HepG2 (cell line): ENCODE data around the gene KRT3. TPM values are rescaled to one million over a fixed set of nuclear protein-coding genes. Genes with fewer than 3 reads are reported as not detected.

Experiments
- ATAC-seq: fragments of 200-7000 bp; cut with Tn5 transposase; 3 replicates; pipeline ENCODE4 v1.9.1; 2020; ENCODE audit warnings: mild to moderate bottlenecking, moderate library complexity
- BruUV-seq: library from RNA; stranded (reverse); fragments of 400-500 nt; replicated peaks from 2 replicates; lab custom pipeline; 2021; lab: Mats Ljungman, UMichigan
- CTCF ChIA-PET: fragments of 300-600 bp; formaldehyde crosslinking; extraction: SDS; loops from one replicate; lab custom pipeline; 2021; ENCODE audit warnings: low total read pairs, inconsistent platforms, low intra/inter-chr PET ratio; lab: Yijun Ruan, JAX
- POLR2A ChIA-PET: fragments of 350-600 bp; sonication (Branson Sonifier 250); formaldehyde crosslinking; loops from one replicate; lab custom pipeline; 2020; ENCODE audit warnings: antibody characterized with exemption, inconsistent platforms; lab: Yijun Ruan, JAX
- DNase-seq: peaks from one replicate; pipeline ENCODE4 v3.0.0-alpha.2; 2015; ENCODE audit warnings: low spot score
- FAIRE-seq: peaks from 3 replicates; lab custom pipeline; 2011; peaks lifted over from hg19 to GRCh38; lab: Jason Lieb, UNC
- H2AFZ ChIP-seq: one replicate; pipeline ENCODE4 v1.6.1; 2011; ENCODE audit warnings: low read length, inconsistent platforms
- H3K27ac ChIP-seq: fragments of 300-600 bp; 3 replicates; pipeline ENCODE4 v1.8.0; 2011; ENCODE audit warnings: mixed run types, mild to moderate bottlenecking, mixed read lengths, low read length, inconsistent platforms; ENCODE audit not compliant: insufficient read depth; ENCODE audit errors: extremely low read length
- H3K27me3 ChIP-seq, 2 experiments: fragments of 200-600 bp in 1 of 2; 2 replicates in 1 of 2; 3 replicates in 1 of 2; pipeline versions ENCODE4 v1.6.0 to v1.8.0; 2011; ENCODE audit warnings: low read length in 2 of 2, mild to moderate bottlenecking in 2 of 2, moderate library complexity in 2 of 2, inconsistent platforms in 1 of 2; ENCODE audit not compliant: insufficient read depth in 2 of 2, control insufficient read depth in 1 of 2
- H3K36me3 ChIP-seq, 2 experiments: fragments of 200-600 bp in 1 of 2; replicated peaks in 1 of 2; 2 replicates in 1 of 2; 3 replicates in 1 of 2; pipeline versions ENCODE4 v1.5.1 to v1.8.0; 2011; ENCODE audit warnings: low read length in 2 of 2, inconsistent platforms in 1 of 2; ENCODE audit not compliant: insufficient read depth in 2 of 2, control insufficient read depth in 1 of 2
- H3K4me1 ChIP-seq: 2 replicates; pipeline ENCODE4 v1.5.1; 2012; ENCODE audit warnings: low read length, inconsistent platforms; ENCODE audit not compliant: insufficient read depth
- H3K4me2 ChIP-seq: 2 replicates; pipeline ENCODE4 v1.6.0; 2011; ENCODE audit warnings: low read depth, low read length, inconsistent platforms
- H3K4me3 ChIP-seq, 3 experiments: fragments of 200-600 bp in 1 of 3; sonication (generic), shearing (Covaris generic) in 1 of 3; replicated peaks in 1 of 3; 2 replicates each; pipeline ENCODE4 v1.5.1; 2011 to 2016; ENCODE audit warnings: low read length in 3 of 3, inconsistent platforms in 2 of 3, low read depth in 2 of 3, mild to moderate bottlenecking in 2 of 3, control low read depth in 1 of 3, mixed read lengths in 1 of 3; ENCODE audit not compliant: insufficient read depth in 1 of 3
- H3K79me2 ChIP-seq: one replicate; pipeline ENCODE4 v1.6.1; 2011; ENCODE audit warnings: low read length, inconsistent platforms; ENCODE audit not compliant: insufficient read depth
- H3K9ac ChIP-seq: 2 replicates; pipeline ENCODE4 v1.6.0; 2011; ENCODE audit warnings: mild to moderate bottlenecking, low read depth, low read length, inconsistent platforms; ENCODE audit not compliant: insufficient read depth
- H3K9me3 ChIP-seq: 2 replicates; pipeline ENCODE4 v1.5.1; 2012; ENCODE audit warnings: mild to moderate bottlenecking, low read length
- H4K20me1 ChIP-seq: 2 replicates; pipeline ENCODE4 v1.6.0; 2011; ENCODE audit warnings: inconsistent platforms, mild to moderate bottlenecking, low read length, moderate library complexity; ENCODE audit not compliant: insufficient read depth
- DMTF1 ChIP-seq: sonication (generic); formaldehyde crosslinking; IDR thresholded peaks from 2 replicates; pipeline ENCODE4 v1.4.0; 2020; ENCODE audit warnings: mild to moderate bottlenecking, missing genetic modification reagents
- GTF3A ChIP-seq: sonication (generic); formaldehyde crosslinking; conservative IDR thresholded peaks from 2 replicates; pipeline ENCODE4 v1.4.0; 2020; ENCODE audit warnings: mild to moderate bottlenecking, missing genetic modification reagents
- HNRNPH1 ChIP-seq: fragments of 200-400 bp; formaldehyde crosslinking; optimal IDR thresholded peaks from 2 replicates; pipeline ENCODE3; 2017; ENCODE audit warnings: mild to moderate bottlenecking, low read depth, low read length
- KDM1A ChIP-seq: IDR thresholded peaks from 2 replicates; pipeline ENCODE4 v1.6.1; 2016; ENCODE audit warnings: missing compliant biosample characterization
- KLF13 ChIP-seq: sonication (generic); formaldehyde crosslinking; IDR thresholded peaks from 2 replicates; pipeline ENCODE4 v1.4.0; 2020; ENCODE audit warnings: mild to moderate bottlenecking, missing genetic modification reagents
- MIER3 ChIP-seq: IDR thresholded peaks from 2 replicates; pipeline ENCODE4 v1.6.1; 2016; ENCODE audit warnings: missing compliant biosample characterization, borderline replicate concordance
- REPIN1 ChIP-seq: sonication (generic); formaldehyde crosslinking; IDR thresholded peaks from 2 replicates; pipeline ENCODE4 v1.8.0; 2022; ENCODE audit warnings: missing genetic modification reagents, low read depth, mild to moderate bottlenecking, borderline replicate concordance
- RORA ChIP-seq: sonication (generic); formaldehyde crosslinking; IDR thresholded peaks from 2 replicates; pipeline ENCODE4 v1.5.0; 2020; ENCODE audit warnings: mild to moderate bottlenecking, missing genetic modification reagents, moderate library complexity
- SMAD1 ChIP-seq: sonication (generic); formaldehyde crosslinking; IDR thresholded peaks from 2 replicates; pipeline ENCODE4 v1.4.0; 2020; ENCODE audit warnings: missing genetic modification reagents, low read depth, mild to moderate bottlenecking, borderline replicate concordance
- SP1 ChIP-seq, 2 experiments: fragments of 450-650 bp in 1 of 2; sonication (generic) in 1 of 2; formaldehyde crosslinking in 1 of 2; IDR thresholded peaks; 2 replicates each; pipeline versions ENCODE4 v1.4.0 to v1.6.1; 2016 to 2020; ENCODE audit warnings: missing genetic modification reagents in 1 of 2
- TIGD3 ChIP-seq: sonication (generic); formaldehyde crosslinking; IDR thresholded peaks from 2 replicates; pipeline ENCODE4 v1.5.1; 2020; ENCODE audit warnings: mild to moderate bottlenecking, missing genetic modification reagents, borderline replicate concordance
- ZNF333 ChIP-seq: sonication (generic); formaldehyde crosslinking; IDR thresholded peaks from 2 replicates; pipeline ENCODE4 v1.4.0; 2020; ENCODE audit warnings: mild to moderate bottlenecking, missing genetic modification reagents, borderline replicate concordance
- ZNF563 ChIP-seq: sonication (generic); formaldehyde crosslinking; IDR thresholded peaks from 2 replicates; pipeline ENCODE4 v1.8.0; 2022; ENCODE audit warnings: mild to moderate bottlenecking, moderate library complexity, missing genetic modification reagents
- ZNF704 ChIP-seq: sonication (generic); formaldehyde crosslinking; IDR thresholded peaks from 2 replicates; pipeline ENCODE4 v1.8.1; 2023; ENCODE audit warnings: mild to moderate bottlenecking, inconsistent platforms, moderate library complexity, missing genetic modification reagents, borderline replicate concordance
- ZNF770 ChIP-seq: sonication (generic); formaldehyde crosslinking; IDR thresholded peaks from 2 replicates; pipeline ENCODE4 v1.5.0; 2020; ENCODE audit warnings: mild to moderate bottlenecking, missing genetic modification reagents
- ZNF775 ChIP-seq: sonication (generic); formaldehyde crosslinking; IDR thresholded peaks from 2 replicates; pipeline ENCODE4 v1.4.0; 2020; ENCODE audit warnings: missing genetic modification reagents, mild to moderate bottlenecking, moderate library complexity, borderline replicate concordance
- WGBS: methylation state at CpG from one replicate; pipeline ENCODE4 v1.1.6; 2017; ENCODE audit warnings: low lambda C conversion rate; 5-methylcytosine and 5-hydroxymethylcytosine counted together
- in situ Hi-C: cut with HindIII; loops from 2 replicates; pipeline ENCODE4 v1.10.0; 2017; ENCODE audit warnings: low pct_unique_long_range_greater_than_20kb; ENCODE audit not compliant: extremely low pct_ligation_motif_present
- intact Hi-C: fragments of 100-400 bp; cut with micrococcal nuclease; formaldehyde crosslinking; loops from one replicate; pipeline ENCODE4 v1.10.0; 2022; ENCODE audit not compliant: unreplicated experiment
- polyA plus RNA-seq, 8 experiments: library from polyadenylated mRNA; depleted of rRNA in 3 of 8; stranded (reverse) in 7 of 8; unstranded in 1 of 8; fragments of >200 nt; fragmentation: Illumina TruSeq in 4 of 8; extraction: Trizol in 4 of 8; gene quantifications; 2 replicates each; pipeline versions ENCODE4 v1.2.1 to v1.2.3, GENCODE V29; 2011 to 2016; ENCODE audit warnings: low read depth in 4 of 8, missing spikeins in 1 of 8, mixed read lengths in 1 of 8; ENCODE audit not compliant: insufficient read depth in 1 of 8
- total RNA-seq, 5 experiments: library from RNA; depleted of rRNA; stranded (reverse); fragments of >200 nt; fragmentation: Illumina TruSeq; extraction: Trizol; gene quantifications; 2 replicates each; pipeline ENCODE4 v1.2.3, GENCODE V29; 2016; ENCODE audit warnings: low read depth in 1 of 5

Gene KRT3
- total and polyA plus RNA-seq, 2 of the 13 experiments (the other 11 are each of a cell fraction or from before 2014, with no cell fraction given) = not detected

- CTCF ChIA-PET = no interaction called here
- WGBS = 5% methylated on average over 3 of the region's 3 CpGs
- ATAC-seq = no peak
- no peaks in the 10 kb centered on the region for H3K4me1 ChIP-seq
- H3K9ac ChIP-seq = no peak overlapping the region
- no peak overlapping the region for H3K4me2 ChIP-seq
- no peaks in the 10 kb centered on the region for H3K79me2 ChIP-seq
- no peaks in the 10 kb centered on the region for H4K20me1 ChIP-seq
- no peak for FAIRE-seq
- H3K27me3 ChIP-seq = peaks cover 0 to 6% of the 10 kb centered on the region in 2 experiments; a peak in 1 of 5 replicates
- H3K36me3 ChIP-seq = no peaks in the 10 kb centered on the region
- in situ Hi-C loops = no loop called here
- H2AFZ ChIP-seq = no peak overlapping the region
- TF ChIP-seq GTF3A (CRISPR knock-in tag) = no peak
- TF ChIP-seq SP1 (IDR thresholded peaks at IDR 0.05) = no peak
- TF ChIP-seq SP1 (CRISPR knock-in tag; IDR thresholded peaks at IDR 0.05) = no peak
- no peak for TF ChIP-seq RORA (CRISPR knock-in tag)
- TF ChIP-seq SMAD1 (CRISPR knock-in tag) = no peak
- TF ChIP-seq HNRNPH1 = no peak
- TF ChIP-seq MIER3 (CRISPR knock-in tag) = no peak
- TF ChIP-seq REPIN1 (CRISPR knock-in tag) = no peak
- no peak for TF ChIP-seq KDM1A (CRISPR knock-in tag)
- no peak for TF ChIP-seq TIGD3 (CRISPR knock-in tag)
- no peak for TF ChIP-seq ZNF333 (CRISPR knock-in tag)
- no peak for TF ChIP-seq ZNF770 (CRISPR knock-in tag)
- no peak for TF ChIP-seq ZNF563 (CRISPR knock-in tag)
- no peak for TF ChIP-seq DMTF1 (CRISPR knock-in tag)
- no peak for TF ChIP-seq ZNF775 (CRISPR knock-in tag)
- TF ChIP-seq ZNF704 (CRISPR knock-in tag) = no peak
- no peak for TF ChIP-seq KLF13 (CRISPR knock-in tag)
- TF ChIP-seq, all 625 proteins: peak for 0
- POLR2A ChIA-PET = no interaction called here
- BruUV-seq = no TSS peak
- no peak for DNase-seq
- intact Hi-C loops = no loop called here
- no peaks in the 10 kb centered on the region for H3K9me3 ChIP-seq
- no peak overlapping the region for H3K4me3 ChIP-seq
- H3K27ac ChIP-seq = no peak overlapping the region
Measured at GRCh38 chr12:52769354-52769753, 26.6 kb downstream of the KRT3 start.
